K562 (cell line): ENCODE results near the gene YIPF2. TPM values are rescaled to one million over a fixed set of nuclear protein-coding genes. Genes with fewer than 3 reads are reported as not detected.

ENCODE experiments used
- ATAC-seq: fragments of 200-7000 bp; cut with Tn5 transposase; 3 replicates; pipeline ENCODE4 v1.9.1; 2020; ENCODE audit warnings: moderate library complexity
- BruUV-seq: library from RNA; stranded (reverse); fragments of 400-500 nt; replicated peaks from 2 replicates; lab custom pipeline; 2021; lab: Mats Ljungman, UMichigan
- CTCF ChIA-PET: fragments of 300-600 bp; formaldehyde crosslinking; extraction: SDS; loops from one replicate; lab custom pipeline; 2021; ENCODE audit warnings: low intra/inter-chr PET ratio; lab: Yijun Ruan, JAX
- POLR2A ChIA-PET: fragments of 300-600, 350-650 bp; sonication (Branson Sonifier 250); formaldehyde crosslinking; extraction: SDS; loops from one replicate; lab custom pipeline; 2021; ENCODE audit warnings: antibody characterized with exemption, inconsistent platforms; lab: Yijun Ruan, JAX
- DNase-seq, 4 experiments: peaks; one replicate each; pipeline versions ENCODE4 v3.0.0 to v3.0.0-alpha.2; 2011 to 2018; ENCODE audit warnings: low spot score in 3 of 4, mixed read lengths in 3 of 4; ENCODE audit errors: extremely low read depth in 1 of 4
- FAIRE-seq: peaks from 2 replicates; lab custom pipeline; 2011; peaks lifted over from hg19 to GRCh38; lab: Jason Lieb, UNC
- H2AFZ ChIP-seq: 2 replicates; pipeline ENCODE4 v1.6.0; 2011; ENCODE audit warnings: low read depth, low read length, control low read depth, inconsistent platforms
- H3K27ac ChIP-seq: fragments of 200-600 bp; 3 replicates; pipeline ENCODE4 v1.8.0; 2011; ENCODE audit warnings: low read depth, mild to moderate bottlenecking, control low read depth, inconsistent platforms, low read length, moderate library complexity, mixed read lengths; ENCODE audit errors: extremely low read depth
- H3K27me3 ChIP-seq, 2 experiments: fragments of 300-600 bp in 1 of 2; 2 replicates in 1 of 2; 3 replicates in 1 of 2; pipeline versions ENCODE4 v1.6.0 to v1.8.0; 2011; ENCODE audit warnings: inconsistent platforms in 2 of 2, low read length in 2 of 2, mild to moderate bottlenecking in 1 of 2, mixed read lengths in 1 of 2, moderate library complexity in 1 of 2; ENCODE audit not compliant: control insufficient read depth in 2 of 2, insufficient read depth in 2 of 2
- H3K36me3 ChIP-seq: fragments of 300-600 bp; 3 replicates; pipeline ENCODE4 v1.8.0; 2011; ENCODE audit warnings: mild to moderate bottlenecking, low read length, inconsistent platforms; ENCODE audit not compliant: control insufficient read depth, insufficient read depth
- H3K4me1 ChIP-seq, 2 experiments: fragments of 200-600 bp in 1 of 2; replicated peaks in 1 of 2; 2 replicates in 1 of 2; 3 replicates in 1 of 2; pipeline versions ENCODE4 v1.5.1 to v1.8.0; 2011; ENCODE audit warnings: inconsistent platforms in 2 of 2, low read length in 2 of 2, mild to moderate bottlenecking in 1 of 2, mixed read lengths in 1 of 2, moderate library complexity in 1 of 2; ENCODE audit not compliant: control insufficient read depth in 2 of 2, insufficient read depth in 2 of 2
- H3K4me2 ChIP-seq: 2 replicates; pipeline ENCODE4 v1.6.1; 2011; ENCODE audit warnings: low read length, control low read depth, inconsistent platforms, mixed read lengths; ENCODE audit not compliant: insufficient read depth
- H3K4me3 ChIP-seq: fragments of 200-600 bp; sonication (generic), shearing (Covaris generic); 2 replicates; pipeline ENCODE4 v1.5.1; 2016; ENCODE audit warnings: control low read depth, inconsistent platforms
- H3K79me2 ChIP-seq: fragments of 200-600 bp; 3 replicates; pipeline ENCODE4 v1.8.0; 2011; ENCODE audit warnings: low read length, inconsistent platforms; ENCODE audit not compliant: control insufficient read depth, insufficient read depth
- H3K9ac ChIP-seq, 2 experiments: 2 replicates each; pipeline versions ENCODE4 v1.6.0 to v1.6.1; 2011; ENCODE audit warnings: low read depth in 2 of 2, low read length in 2 of 2, control low read depth in 1 of 2, inconsistent platforms in 1 of 2, mild to moderate bottlenecking in 1 of 2, mixed read lengths in 1 of 2; ENCODE audit not compliant: insufficient read depth in 1 of 2
- H3K9me1 ChIP-seq: one replicate; pipeline ENCODE4 v1.6.0; 2011; ENCODE audit warnings: inconsistent platforms, mild to moderate bottlenecking, low read length, moderate library complexity; ENCODE audit not compliant: control insufficient read depth, insufficient read depth
- H3K9me3 ChIP-seq: replicated peaks from 2 replicates; pipeline ENCODE4 v1.5.1; 2011; ENCODE audit warnings: low read depth, low read length, inconsistent platforms; ENCODE audit not compliant: control insufficient read depth, insufficient read depth
- H4K20me1 ChIP-seq: replicated peaks from 2 replicates; pipeline ENCODE4 v1.6.1; 2011; ENCODE audit warnings: low read length, inconsistent platforms, mixed read lengths; ENCODE audit not compliant: control insufficient read depth, insufficient read depth
- ARID4B ChIP-seq: sonication (generic); formaldehyde crosslinking; IDR thresholded peaks from 2 replicates; pipeline ENCODE4 v1.8.0; 2022; ENCODE audit warnings: mild to moderate bottlenecking, missing genetic modification reagents
- DACH1 ChIP-seq: fragments of 450-650 bp; IDR thresholded peaks from 2 replicates; pipeline ENCODE4 v1.6.1; 2018; ENCODE audit not compliant: partially characterized antibody
- HSF4 ChIP-seq: fragments of 250-450 bp; sonication (Bioruptor Pico); IDR thresholded peaks from 2 replicates; pipeline ENCODE4 v2.1.2; 2022; ENCODE audit warnings: mild to moderate bottlenecking, moderate library complexity, borderline replicate concordance
- MED1 ChIP-seq: sonication (generic); formaldehyde crosslinking; IDR thresholded peaks from 2 replicates; pipeline ENCODE4 v1.8.1; 2023; ENCODE audit warnings: missing genetic modification reagents, borderline replicate concordance
- NFIC ChIP-seq: fragments of 450-650 bp; IDR thresholded peaks from 2 replicates; pipeline ENCODE4 v1.6.1; 2017; ENCODE audit warnings: mild to moderate bottlenecking, inconsistent platforms
- POLR2A ChIP-seq: fragments of 450-650 bp; conservative IDR thresholded peaks from 2 replicates; pipeline ENCODE4 v1.6.1; 2016
- SRSF3 ChIP-seq: fragments of 200-400 bp; formaldehyde crosslinking; IDR thresholded peaks from 2 replicates; pipeline ENCODE4 v1.6.1; 2016; ENCODE audit warnings: mild to moderate bottlenecking, low read length, moderate library complexity; ENCODE audit not compliant: insufficient read depth
- ZBTB34 ChIP-seq: fragments of 250-450 bp; sonication (Bioruptor Pico); IDR thresholded peaks from 2 replicates; pipeline ENCODE4 v1.8.0; 2021; ENCODE audit warnings: mild to moderate bottlenecking, moderate library complexity
- ZSCAN29 ChIP-seq: fragments of 450-650 bp; IDR thresholded peaks from 2 replicates; pipeline ENCODE4 v1.6.1; 2017
- WGBS: fragments of 100-300 bp; shearing (Covaris generic); methylation state at CpG from one replicate; pipeline ENCODE4 v1.1.6; 2016; ENCODE audit warnings: low coverage, mixed read lengths; ENCODE audit not compliant: insufficient coverage; ENCODE audit errors: missing lambda C conversion rate; 5-methylcytosine and 5-hydroxymethylcytosine counted together
- in situ Hi-C: fragments of 300-500 bp; cut with MboI; formaldehyde crosslinking; loops from 4 replicates; pipeline ENCODE4 v1.15.0; 2018; ENCODE audit warnings: inconsistent platforms, mixed read lengths
- intact Hi-C: fragments of 100-400 bp; cut with micrococcal nuclease; formaldehyde crosslinking; loops from 2 replicates; pipeline ENCODE4 v1.14.2; 2022
- polyA plus RNA-seq, 8 experiments: library from polyadenylated mRNA; depleted of rRNA in 4 of 8; stranded (reverse) in 5 of 8; unstranded in 3 of 8; fragments of >200 nt; fragmentation: Nextera tagmentation in 2 of 8; fragmentation: Illumina TruSeq in 1 of 8; extraction: Ambion mirVana in 2 of 8; extraction: Trizol in 1 of 8; gene quantifications; 2 replicates each; pipeline versions ENCODE4 v1.2.1 to v1.2.3, GENCODE V29; 2011 to 2014; ENCODE audit warnings: inconsistent platforms in 1 of 8, missing spikeins in 1 of 8
- total RNA-seq, 7 experiments: library from RNA; depleted of rRNA in 6 of 7; stranded (reverse); fragments of >200 nt in 6 of 7; fragmentation: Illumina TruSeq in 2 of 7; extraction: Trizol in 2 of 7; gene quantifications; 2 replicates each; pipeline versions ENCODE4 v1.2.1 to v1.2.3, GENCODE V29; 2011 to 2021; ENCODE audit warnings: low replicate concordance in 1 of 7

The YIPF2 gene
- total and polyA plus RNA-seq, 9 of the 15 experiments (the other 6 are each of a cell fraction or from before 2014, with no cell fraction given): 1.3 to 65.2 (median 31.6) TPM

- Histone ChIP-seq H3K9me3 (no peaks in the 10 kb centered on the region), H3K9ac (peak overlapping the region in 1 of 2 experiments; percentile 85; a peak in 2 of 4 replicates), H3K4me3 (no peak overlapping the region), H2AFZ (no peak overlapping the region), H4K20me1 (peaks cover 9% of the 10 kb centered on the region; the same call in 1 of the 2 replicates), H3K79me2 (peaks cover 51% of the 10 kb centered on the region), H3K27ac (no peak overlapping the region), H3K36me3 (peaks cover 14% of the 10 kb centered on the region; the same call in 2 of the 3 replicates), H3K4me2 (no peak overlapping the region), H3K4me1 (peaks cover 0 to 35% of the 10 kb centered on the region in 2 experiments; a peak in 2 of 5 replicates), H3K27me3 (no peaks in the 10 kb centered on the region), H3K9me1 (no peaks in the 10 kb centered on the region)
- ChIA-PET POLR2A (interaction anchor here (0.8 to 1.3 kb wide), 4 partner anchors 11 to 20 kb away, joined by 3 to 7 read pairs (median 4); no protein-coding TSS in a partner anchor), CTCF (no interaction called here)
- no peak for DNase-seq
- no TSS peak for BruUV-seq
- FAIRE-seq: no peak
- ATAC-seq: no peak
- TF ChIP-seq ZSCAN29: no peak
- no peak for TF ChIP-seq ARID4B (CRISPR knock-in tag)
- TF ChIP-seq DACH1: no peak
- TF ChIP-seq ZBTB34 (CRISPR knock-in tag): no peak
- no peak for TF ChIP-seq MED1
- no peak for TF ChIP-seq HSF4
- no peak for TF ChIP-seq SRSF3
- no peak for TF ChIP-seq POLR2A
- peak; percentile 65 for TF ChIP-seq NFIC
- in situ Hi-C loops (no loop called here), intact Hi-C loops (no loop called here)
- WGBS: 80% methylated on average over 6 of the region's 10 CpGs
Measured at GRCh38 chr19:10899151-10899653, 29.2 kb downstream of the YIPF2 start.
